Gastrocnemius medialis (tissue), 4 donors: ENCODE results near the gene MAP2K5. TPM values are rescaled to one million over a fixed set of nuclear protein-coding genes. Genes with fewer than 3 reads are reported as not detected.

ENCODE experiments used
- ATAC-seq, 2 donors: fragments of 150-250 bp; one replicate each; pipeline ENCODE4 v1.9.1; 2016
- DNase-seq, 2 donors: peaks; one replicate each; pipeline ENCODE4 v3.0.0-alpha.2; 2019
- H3K27ac ChIP-seq, 4 donors: fragments of 200-600 bp; sonication (generic); 1 replicate in 1 of 4; 2 replicates in 3 of 4; pipeline ENCODE4 v1.5.1; 2016 to 2018; ENCODE audit warnings: mild to moderate bottlenecking in 2 of 4, moderate library complexity in 1 of 4
- H3K27me3 ChIP-seq, 3 donors: fragments of 200-600 bp; sonication (generic) in 2 of 3; 1 replicate in 1 of 3; 2 replicates in 2 of 3; pipeline versions ENCODE4 v1.5.1 to v1.6.0; 2016 to 2019; ENCODE audit warnings: mild to moderate bottlenecking in 1 of 3, moderate library complexity in 1 of 3
- H3K36me3 ChIP-seq, 2 donors: fragments of 200-600 bp; sonication (generic) in 1 of 2; one replicate each; pipeline ENCODE4 v1.5.1; 2017 to 2018
- H3K4me1 ChIP-seq, 2 donors: fragments of 200-600 bp; sonication (generic) in 1 of 2; one replicate each; pipeline ENCODE4 v1.5.1; 2016 to 2017; ENCODE audit warnings: mild to moderate bottlenecking in 2 of 2
- H3K4me3 ChIP-seq, 4 donors: fragments of 200-600 bp; sonication (generic) in 3 of 4; 1 replicate in 1 of 4; 2 replicates in 3 of 4; pipeline ENCODE4 v1.5.1; 2016 to 2019; ENCODE audit warnings: mild to moderate bottlenecking in 2 of 4
- H3K9me3 ChIP-seq, 3 donors: fragments of 200-600 bp; sonication (generic) in 2 of 3; 1 replicate in 1 of 3; 2 replicates in 2 of 3; pipeline ENCODE4 v1.5.1; 2016 to 2019
- POLR2A ChIP-seq, 2 donors: fragments of 450-650 bp; IDR thresholded peaks; one replicate each; pipeline ENCODE4 v1.6.1; 2017; ENCODE audit warnings: antibody characterized with exemption in 2 of 2, mild to moderate bottlenecking in 2 of 2, moderate library complexity in 2 of 2
- in situ Hi-C, 4 donors: fragments of 200-750 bp; cut with MboI; loops; one replicate each; pipeline versions ENCODE4 v1.15.0 to v1.8.0; 2017; ENCODE audit warnings: low sequenced_read_pairs in 4 of 4
- intact Hi-C: fragments of 100-400 bp; cut with DNase I; formaldehyde crosslinking; loops from one replicate; pipeline ENCODE4 v1.15.1; 2023; ENCODE audit warnings: low total_unique reads
- total RNA-seq, 4 donors: library from RNA; depleted of rRNA; stranded (reverse); fragments of >200 nt; gene quantifications; one replicate each; pipeline versions ENCODE4 v1.1.0 to v1.2.3, GENCODE V29; 2016
- TF ChIP-seq, protein P1 (sequence below), 5 experiments: fragments of 450-650 bp in 3 of 5; fragments of 200-600 bp in 2 of 5; sonication (generic) in 2 of 5; IDR thresholded peaks in 4 of 5; conservative IDR thresholded peaks in 1 of 5; 1 replicate in 4 of 5; 2 replicates in 1 of 5; pipeline ENCODE4 v1.5.1; 2016 to 2019; ENCODE audit warnings: antibody characterized with exemption in 5 of 5, mild to moderate bottlenecking in 3 of 5, moderate library complexity in 3 of 5

Gene MAP2K5
- total RNA-seq, 4 donors from 2014 or later = 5.9 to 6.8 (median 6.4) TPM

DNA sequence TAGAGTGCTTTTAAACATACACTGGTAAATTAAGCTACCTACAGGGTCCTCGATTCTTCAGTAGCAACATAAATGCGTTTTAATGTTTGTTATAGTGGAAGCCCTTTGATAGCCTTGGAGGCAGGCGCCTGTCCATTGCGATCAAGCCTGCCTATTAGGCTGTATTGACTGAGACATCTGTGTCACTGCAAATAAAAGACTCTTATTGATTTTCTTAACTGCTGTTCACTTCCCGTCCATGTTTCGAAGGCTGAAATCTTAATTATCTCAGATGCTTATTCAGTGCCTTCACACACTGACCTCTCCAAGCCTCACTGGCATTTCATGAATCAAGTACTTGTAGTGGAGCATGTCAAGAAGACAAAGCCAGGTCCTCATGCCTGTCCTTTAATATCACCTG, 51.1 kb downstream of the MAP2K5 start:
- intact Hi-C loops = no loop called here
- Histone ChIP-seq H3K4me3 (no peak overlapping the region), H3K4me1 (no peaks in the 10 kb centered on the region), H3K27me3 (no peaks in the 10 kb centered on the region), H3K36me3 (peaks cover 0 to 41% of the 10 kb centered on the region in 2 donors), H3K27ac (no peak overlapping the region), H3K9me3 (no peaks in the 10 kb centered on the region)
- DNase-seq (no peak), ATAC-seq (no peak)
- TF ChIP-seq, protein P1, sequence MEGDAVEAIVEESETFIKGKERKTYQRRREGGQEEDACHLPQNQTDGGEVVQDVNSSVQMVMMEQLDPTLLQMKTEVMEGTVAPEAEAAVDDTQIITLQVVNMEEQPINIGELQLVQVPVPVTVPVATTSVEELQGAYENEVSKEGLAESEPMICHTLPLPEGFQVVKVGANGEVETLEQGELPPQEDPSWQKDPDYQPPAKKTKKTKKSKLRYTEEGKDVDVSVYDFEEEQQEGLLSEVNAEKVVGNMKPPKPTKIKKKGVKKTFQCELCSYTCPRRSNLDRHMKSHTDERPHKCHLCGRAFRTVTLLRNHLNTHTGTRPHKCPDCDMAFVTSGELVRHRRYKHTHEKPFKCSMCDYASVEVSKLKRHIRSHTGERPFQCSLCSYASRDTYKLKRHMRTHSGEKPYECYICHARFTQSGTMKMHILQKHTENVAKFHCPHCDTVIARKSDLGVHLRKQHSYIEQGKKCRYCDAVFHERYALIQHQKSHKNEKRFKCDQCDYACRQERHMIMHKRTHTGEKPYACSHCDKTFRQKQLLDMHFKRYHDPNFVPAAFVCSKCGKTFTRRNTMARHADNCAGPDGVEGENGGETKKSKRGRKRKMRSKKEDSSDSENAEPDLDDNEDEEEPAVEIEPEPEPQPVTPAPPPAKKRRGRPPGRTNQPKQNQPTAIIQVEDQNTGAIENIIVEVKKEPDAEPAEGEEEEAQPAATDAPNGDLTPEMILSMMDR (IDR thresholded peaks at IDR 0.05 in 4 of 5, conservative IDR thresholded peaks at IDR 0.05 in 1 of 5) = no peak
- TF ChIP-seq POLR2A (IDR thresholded peaks at IDR 0.05) = no peak
- in situ Hi-C loops = no loop called here

DNA sequence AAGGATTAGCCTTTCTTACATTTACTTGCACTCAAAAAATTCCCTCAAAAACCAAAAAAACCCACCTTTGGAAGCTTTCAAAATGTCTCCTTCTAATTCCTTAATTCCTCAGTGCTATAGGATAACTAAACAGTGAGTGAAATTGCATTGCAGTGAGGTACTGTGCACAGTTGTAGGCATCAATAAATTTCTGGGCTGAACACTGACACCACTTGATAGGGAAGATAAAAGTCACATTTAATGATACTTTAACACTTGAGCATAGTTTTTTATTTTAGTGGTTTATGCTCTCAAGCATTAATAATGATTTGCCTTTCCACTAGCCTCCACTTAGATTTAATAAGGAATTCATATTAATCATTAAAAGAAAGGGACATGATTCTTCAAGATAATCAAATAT, 52.3 kb downstream of the MAP2K5 start:
- DNase-seq = no peak
- intact Hi-C loops = no loop called here
- TF ChIP-seq POLR2A (IDR thresholded peaks at IDR 0.05) = no peak
- TF ChIP-seq, protein P1 (IDR thresholded peaks at IDR 0.05 in 4 of 5, conservative IDR thresholded peaks at IDR 0.05 in 1 of 5) = no peak
- H3K9me3 ChIP-seq = no peaks in the 10 kb centered on the region
- in situ Hi-C loops = no loop called here
- H3K27ac ChIP-seq = no peak overlapping the region
- H3K4me3 ChIP-seq = no peak overlapping the region
- H3K27me3 ChIP-seq = no peaks in the 10 kb centered on the region
- H3K36me3 ChIP-seq = peaks cover 0 to 30% of the 10 kb centered on the region in 2 donors
- no peak for ATAC-seq
- no peaks in the 10 kb centered on the region for H3K4me1 ChIP-seq

DNA sequence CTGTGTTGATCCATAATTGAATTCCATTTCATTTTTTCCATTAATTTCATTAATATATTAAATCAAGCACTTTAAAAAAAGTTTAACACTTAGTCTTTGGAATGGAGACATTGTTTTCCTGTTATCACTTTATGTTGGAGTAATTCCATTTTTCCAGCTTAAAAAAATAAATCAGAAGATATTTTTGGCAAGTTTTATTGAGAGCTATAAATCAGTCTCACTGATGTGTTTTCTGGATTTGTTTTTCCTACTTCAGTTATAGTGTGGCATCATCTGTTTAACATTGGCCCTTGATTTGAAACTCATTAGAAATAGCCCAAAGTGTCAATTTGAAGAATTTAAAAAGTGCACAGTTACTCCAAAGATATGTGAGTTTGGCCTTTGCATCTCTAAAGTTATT, 53.1 kb downstream of the MAP2K5 start:
- ATAC-seq (no peak), DNase-seq (no peak)
- intact Hi-C loops (no loop called here), in situ Hi-C loops (no loop called here)
- Histone ChIP-seq H3K27me3 (no peaks in the 10 kb centered on the region), H3K36me3 (peaks cover 0 to 23% of the 10 kb centered on the region in 2 donors), H3K27ac (no peak overlapping the region), H3K9me3 (no peaks in the 10 kb centered on the region), H3K4me1 (no peaks in the 10 kb centered on the region), H3K4me3 (no peak overlapping the region)
- TF ChIP-seq, protein P1 (IDR thresholded peaks at IDR 0.05 in 4 of 5, conservative IDR thresholded peaks at IDR 0.05 in 1 of 5) = no peak
- no peak for TF ChIP-seq POLR2A (IDR thresholded peaks at IDR 0.05)

DNA sequence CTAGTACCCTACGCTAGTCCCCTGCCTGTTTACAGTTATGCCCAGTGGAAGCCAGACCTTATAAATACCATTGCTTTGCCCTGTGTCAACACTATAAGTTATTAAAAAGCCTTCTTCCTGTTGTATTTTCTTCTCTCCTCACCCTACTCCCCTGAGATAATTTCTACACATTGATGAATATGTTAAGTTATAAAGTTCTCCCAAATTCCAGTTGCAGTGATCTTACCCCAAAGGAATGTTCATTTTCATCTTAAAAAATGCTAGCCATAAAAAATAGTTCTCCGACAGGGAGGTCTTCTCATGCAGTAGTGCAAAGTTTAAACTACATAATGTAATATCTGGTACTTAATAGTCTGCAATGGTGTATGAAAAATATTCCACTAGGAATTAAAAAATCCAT, 58.6 kb downstream of the MAP2K5 start:
- intact Hi-C loops = no loop called here
- no peak for ATAC-seq
- Histone ChIP-seq H3K27me3 (no peaks in the 10 kb centered on the region), H3K36me3 (no peaks in the 10 kb centered on the region), H3K9me3 (no peaks in the 10 kb centered on the region), H3K4me3 (no peak overlapping the region), H3K4me1 (no peaks in the 10 kb centered on the region), H3K27ac (no peak overlapping the region)
- no peak for TF ChIP-seq POLR2A (IDR thresholded peaks at IDR 0.05)
- in situ Hi-C loops = no loop called here
- no peak for DNase-seq

DNA sequence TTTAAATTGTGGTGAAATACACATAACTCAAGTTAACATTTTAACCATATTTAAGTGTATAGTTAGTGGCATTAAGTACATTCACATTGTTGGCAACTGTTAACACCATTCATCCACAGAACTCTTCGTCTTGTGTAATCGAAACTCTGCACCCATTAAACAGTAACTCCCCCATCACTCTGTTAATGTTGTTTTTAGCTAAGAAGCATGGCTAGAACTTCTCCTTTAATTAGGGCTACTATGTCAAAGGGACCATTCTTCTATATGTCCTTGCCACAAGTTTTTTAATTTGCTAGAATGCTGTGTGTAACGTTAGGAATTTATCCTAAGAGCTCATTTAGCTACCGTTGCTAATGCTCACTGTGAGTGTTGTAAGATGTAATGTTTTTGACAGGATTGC, 60.6 kb downstream of the MAP2K5 start:
- Histone ChIP-seq H3K9me3 (no peaks in the 10 kb centered on the region), H3K27ac (no peak overlapping the region), H3K4me3 (no peak overlapping the region), H3K36me3 (no peaks in the 10 kb centered on the region), H3K27me3 (no peaks in the 10 kb centered on the region), H3K4me1 (no peaks in the 10 kb centered on the region)
- no peak for DNase-seq
- no peak for ATAC-seq
- no peak for TF ChIP-seq POLR2A (IDR thresholded peaks at IDR 0.05)
- TF ChIP-seq, protein P1 (IDR thresholded peaks at IDR 0.05 in 4 of 5, conservative IDR thresholded peaks at IDR 0.05 in 1 of 5) = no peak
- intact Hi-C loops (no loop called here), in situ Hi-C loops (no loop called here)
